GM12878 (cell line): Measurements from ENCODE around the gene GDNF. TPM values are rescaled to one million over a fixed set of nuclear protein-coding genes. Genes with fewer than 3 reads are reported as not detected.

ENCODE experiments used
- ATF3 ChIP-seq: IDR thresholded peaks from 2 replicates; pipeline ENCODE4 v1.6.1; 2011; ENCODE audit warnings: low read depth, mild to moderate bottlenecking, low read length, moderate library complexity, borderline replicate concordance; ENCODE audit errors: extremely low read depth
- ATF7 ChIP-seq: fragments of 450-650 bp; IDR thresholded peaks from 2 replicates; pipeline ENCODE4 v1.6.1; 2016; ENCODE audit warnings: low read depth, mild to moderate bottlenecking
- CBFB ChIP-seq: IDR thresholded peaks from 2 replicates; pipeline ENCODE4 v1.6.1; 2016; ENCODE audit warnings: antibody characterized with exemption, low read depth
- CEBPB ChIP-seq, 2 experiments: fragments of 150-350 bp in 1 of 2; IDR thresholded peaks; 2 replicates each; pipeline ENCODE4 v1.6.1; 2012 to 2014; ENCODE audit warnings: low read depth in 2 of 2, low read length in 2 of 2, borderline replicate concordance in 1 of 2, inconsistent platforms in 1 of 2
- CHD1 ChIP-seq: IDR thresholded peaks from 2 replicates; pipeline ENCODE4 v1.6.1; 2012; ENCODE audit warnings: low read depth, low read length, improper control_type of control experiment
- CHD2 ChIP-seq: IDR thresholded peaks from 2 replicates; pipeline ENCODE4 v1.6.1; 2011; ENCODE audit warnings: low read depth, low read length, improper control_type of control experiment, borderline replicate concordance
- CREM ChIP-seq: IDR thresholded peaks from 2 replicates; pipeline ENCODE4 v1.6.1; 2014; ENCODE audit warnings: antibody characterized with exemption, low read depth
- EP300 ChIP-seq, 2 experiments: fragments of 150-350 bp in 1 of 2; IDR thresholded peaks; 2 replicates each; pipeline ENCODE4 v1.6.1; 2011 to 2012; ENCODE audit warnings: low read depth in 2 of 2, low read length in 2 of 2, borderline replicate concordance in 1 of 2, improper control_type of control experiment in 1 of 2, inconsistent platforms in 1 of 2; ENCODE audit not compliant: control insufficient read depth in 1 of 2
- FOXK2 ChIP-seq: fragments of 450-650 bp; IDR thresholded peaks from 2 replicates; pipeline ENCODE4 v1.6.1; 2017; ENCODE audit warnings: mild to moderate bottlenecking, moderate library complexity
- GABPA ChIP-seq: IDR thresholded peaks from 2 replicates; pipeline ENCODE4 v1.6.1; 2014; ENCODE audit warnings: antibody characterized with exemption, low read depth, mild to moderate bottlenecking, inconsistent platforms
- HSF1 ChIP-seq: fragments of 150-350 bp; IDR thresholded peaks from 2 replicates; pipeline ENCODE4 v1.6.1; 2014; ENCODE audit warnings: mild to moderate bottlenecking, low read depth, low read length
- MYB ChIP-seq: fragments of 150-350 bp; IDR thresholded peaks from 2 replicates; pipeline ENCODE4 v1.6.1; 2014; ENCODE audit warnings: mild to moderate bottlenecking, low read depth, low read length, borderline replicate concordance
- PKNOX1 ChIP-seq: fragments of 450-650 bp; IDR thresholded peaks from 2 replicates; pipeline ENCODE4 v1.6.1; 2016; ENCODE audit warnings: mild to moderate bottlenecking
- RCOR1 ChIP-seq: conservative IDR thresholded peaks from 2 replicates; pipeline ENCODE4 v1.6.1; 2012; ENCODE audit warnings: low read depth, low read length, improper control_type of control experiment
- SMAD1 ChIP-seq: fragments of 450-650 bp; IDR thresholded peaks from 2 replicates; pipeline ENCODE4 v1.6.1; 2018; ENCODE audit warnings: mild to moderate bottlenecking, low read depth; ENCODE audit not compliant: partially characterized antibody
- SREBF1 ChIP-seq: IDR thresholded peaks from 2 replicates; pipeline ENCODE4 v1.6.1; 2012; ENCODE audit warnings: mild to moderate bottlenecking, low read length
- SREBF2 ChIP-seq: IDR thresholded peaks from 2 replicates; pipeline ENCODE4 v1.6.1; 2012; ENCODE audit warnings: mild to moderate bottlenecking, low read length
- SUPT20H ChIP-seq: IDR thresholded peaks from 2 replicates; pipeline ENCODE4 v1.6.1; 2011; ENCODE audit warnings: low read depth, mild to moderate bottlenecking, low read length, moderate library complexity, borderline replicate concordance; ENCODE audit not compliant: control insufficient read depth
- TAF1 ChIP-seq: IDR thresholded peaks from 2 replicates; pipeline ENCODE4 v1.6.1; 2011; ENCODE audit warnings: mild to moderate bottlenecking, low read depth, low read length, borderline replicate concordance
- TCF7 ChIP-seq: IDR thresholded peaks from 2 replicates; pipeline ENCODE4 v1.6.1; 2014; ENCODE audit warnings: antibody characterized with exemption, borderline replicate concordance
- ZBED1 ChIP-seq: IDR thresholded peaks from 2 replicates; pipeline ENCODE4 v1.6.1; 2016; ENCODE audit warnings: borderline replicate concordance
- ZNF384 ChIP-seq: IDR thresholded peaks from 2 replicates; pipeline ENCODE4 v1.6.1; 2012; ENCODE audit warnings: low read depth, mild to moderate bottlenecking, low read length, improper control_type of control experiment, borderline replicate concordance
- ZNF687 ChIP-seq: fragments of 450-650 bp; IDR thresholded peaks from 2 replicates; pipeline ENCODE4 v1.6.1; 2017; ENCODE audit warnings: mild to moderate bottlenecking, moderate library complexity
- polyA plus RNA-seq, 11 experiments: library from polyadenylated mRNA; depleted of rRNA in 4 of 11; unstranded in 6 of 11; stranded (reverse) in 5 of 11; fragments of >200 nt; fragmentation: Nextera tagmentation in 4 of 11; fragmentation: Illumina TruSeq in 1 of 11; extraction: Ambion mirVana in 4 of 11; extraction: Trizol in 1 of 11; gene quantifications; 1 replicate in 1 of 11; 2 replicates in 10 of 11; pipeline versions ENCODE4 v1.2.1 to v1.2.3, GENCODE V29; 2011 to 2016; ENCODE audit warnings: inconsistent platforms in 2 of 11, missing spikeins in 2 of 11, low read depth in 1 of 11
- total RNA-seq, 4 experiments: library from RNA; depleted of rRNA in 3 of 4; stranded (reverse); fragments of >200 nt in 3 of 4; fragmentation: Illumina TruSeq in 1 of 4; extraction: Trizol in 1 of 4; gene quantifications; 2 replicates each; pipeline versions ENCODE4 v1.2.1 to v1.2.3, GENCODE V29; 2013 to 2021

Gene GDNF
- total and polyA plus RNA-seq, 10 of the 15 experiments (the other 5 are each of a cell fraction or from before 2014, with no cell fraction given) = not detected

GRCh38 chr5:37859805-37860204, 20.0 kb upstream of the GDNF start (continued):
- TF ChIP-seq ZNF384 (no peak), MYB (no peak), TCF7 (peak; percentile 95), ATF7 (peak; percentile 88), EP300 (IDR thresholded peaks at IDR 0.05; ENCODE audit: borderline replicate concordance in 1 of 2, control insufficient read depth in 1 of 2, low read depth in 2 of 2, low read length in 2 of 2) (peak; percentile 94), ZNF687 (0 out of 2 replicates have a peak, but pooled peaks have one; percentile 25), PKNOX1 (no peak), FOXK2 (no peak), GABPA (no peak), ATF3 (no peak), SREBF2 (no peak), CEBPB (IDR thresholded peaks at IDR 0.05; ENCODE audit: borderline replicate concordance in 1 of 2, low read depth in 2 of 2, low read length in 2 of 2) (no peak), RCOR1 (no peak), ZBED1 (no peak), CHD2 (peak; percentile 69; the same call in 1 of the 2 replicates), SREBF1 (no peak), SUPT20H (no peak), CREM (peak; percentile 66; the same call in 1 of the 2 replicates), SMAD1 (no peak), HSF1 (no peak), TAF1 (no peak), CBFB (0 out of 2 replicates have a peak, but pooled peaks have one; percentile 57), CHD1 (no peak)
